ENCODE results near the gene LRGUK.
"Not testable (repeated sequence)": the region's sequence is repeated elsewhere in the genome, so short reads cannot be mapped to it uniquely, and the experiment has no call there.

The LRGUK gene, protein sequence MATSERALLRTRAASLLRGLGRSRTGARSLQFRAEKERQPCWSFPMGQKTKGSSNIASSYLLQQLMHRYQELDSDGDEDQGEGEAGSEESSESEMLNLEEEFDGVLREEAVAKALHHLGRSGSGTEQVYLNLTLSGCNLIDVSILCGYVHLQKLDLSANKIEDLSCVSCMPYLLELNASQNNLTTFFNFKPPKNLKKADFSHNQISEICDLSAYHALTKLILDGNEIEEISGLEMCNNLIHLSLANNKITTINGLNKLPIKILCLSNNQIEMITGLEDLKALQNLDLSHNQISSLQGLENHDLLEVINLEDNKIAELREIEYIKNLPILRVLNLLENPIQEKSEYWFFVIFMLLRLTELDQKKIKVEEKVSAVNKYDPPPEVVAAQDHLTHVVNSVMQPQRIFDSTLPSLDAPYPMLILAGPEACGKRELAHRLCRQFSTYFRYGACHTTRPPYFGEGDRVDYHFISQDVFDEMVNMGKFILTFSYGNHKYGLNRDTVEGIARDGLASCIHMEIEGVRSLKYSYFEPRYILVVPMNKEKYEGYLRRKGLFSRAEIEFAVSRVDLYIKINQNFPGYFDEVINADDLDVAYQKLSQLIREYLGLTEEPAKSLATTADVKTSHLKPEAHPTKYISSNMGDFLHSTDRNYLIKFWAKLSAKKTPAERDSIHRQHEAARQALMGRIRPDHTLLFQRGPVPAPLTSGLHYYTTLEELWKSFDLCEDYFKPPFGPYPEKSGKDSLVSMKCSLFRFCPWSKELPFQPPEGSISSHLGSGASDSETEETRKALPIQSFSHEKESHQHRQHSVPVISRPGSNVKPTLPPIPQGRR

DNA sequence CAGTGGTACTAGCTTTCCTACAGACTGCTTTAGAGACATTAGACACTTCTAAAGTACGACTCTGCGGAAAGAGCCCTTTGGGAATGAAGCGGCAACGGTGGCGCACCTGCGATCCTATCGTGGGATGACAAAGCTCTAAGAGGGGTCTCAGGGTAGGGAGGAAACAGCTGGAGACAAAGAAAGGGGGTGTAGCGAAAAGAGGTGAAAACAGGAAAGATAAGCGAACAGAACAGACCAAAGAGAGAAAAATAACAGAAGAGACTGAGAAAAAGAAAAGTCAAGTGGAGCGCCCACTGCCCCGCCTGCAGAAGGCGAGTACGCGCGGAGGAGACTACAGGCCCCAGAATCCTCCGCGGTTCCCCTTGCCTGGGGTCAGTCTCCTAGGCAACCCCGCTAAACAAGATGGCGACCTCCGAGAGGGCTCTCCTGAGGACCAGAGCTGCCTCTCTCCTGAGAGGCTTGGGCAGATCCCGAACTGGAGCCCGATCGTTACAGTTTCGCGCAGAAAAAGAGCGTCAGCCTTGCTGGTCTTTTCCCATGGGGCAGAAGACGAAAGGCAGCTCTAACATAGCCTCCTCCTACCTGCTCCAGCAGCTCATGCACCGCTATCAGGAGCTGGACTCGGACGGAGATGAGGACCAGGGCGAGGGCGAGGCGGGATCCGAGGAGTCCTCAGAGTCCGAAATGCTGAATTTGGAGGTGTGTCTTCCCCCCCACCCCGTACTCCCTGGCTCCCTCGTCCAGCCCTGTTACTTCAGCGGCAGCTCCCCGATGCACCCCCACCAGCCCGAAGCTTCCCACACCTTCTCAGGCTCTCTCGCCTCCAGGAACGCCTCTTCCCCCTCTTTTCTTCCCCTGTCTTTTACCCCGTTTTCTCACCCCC is at the start of gene LRGUK:
TSS of gene LRGUK (plus strand) at position 375 of the 883 bp plus-strand sequence. CDS start at position 403, 28 bp downstream.
- DNase-seq = peak; percentile 64

DNA sequence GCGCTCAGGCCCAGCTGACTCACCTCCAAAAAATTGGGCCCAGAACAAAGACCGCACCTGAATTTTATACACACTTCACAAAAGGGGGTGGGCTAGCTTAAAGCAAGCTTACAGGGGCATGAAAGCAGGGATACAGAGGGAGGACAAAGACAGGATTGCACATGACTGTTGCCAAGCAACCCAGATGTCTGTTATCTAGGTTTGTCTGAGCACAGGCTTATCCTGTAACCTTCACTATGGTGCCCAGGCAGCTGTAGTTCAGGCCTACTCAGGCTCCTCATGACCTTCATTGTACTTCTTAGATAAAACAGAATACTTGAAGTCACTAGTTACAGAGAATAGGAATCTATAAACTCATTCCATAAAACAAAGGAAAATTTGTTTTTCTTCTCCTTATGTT is 49.6 kb upstream of the LRGUK start:
- not testable (repeated sequence) for DNase-seq

DNA sequence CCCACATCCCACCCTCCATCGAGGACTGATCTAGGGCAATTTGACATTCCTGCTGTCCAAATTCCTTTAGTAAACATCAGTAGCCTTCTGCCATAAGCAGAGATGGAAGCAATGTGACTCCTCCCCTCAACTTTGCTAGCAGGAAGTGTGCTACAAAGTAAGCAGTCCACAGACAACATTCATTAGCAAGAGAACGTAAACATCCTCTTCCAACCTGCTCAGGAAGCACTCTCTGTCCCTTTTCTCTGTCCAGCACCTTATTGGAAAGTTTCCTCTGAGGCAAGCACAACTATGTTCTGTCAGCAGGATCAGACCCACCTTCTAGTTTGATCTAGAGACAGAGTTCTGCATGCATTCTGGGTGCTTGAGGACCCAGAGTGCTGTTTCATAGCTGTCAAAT is 48.1 kb upstream of the LRGUK start:
- no peak for DNase-seq

DNA sequence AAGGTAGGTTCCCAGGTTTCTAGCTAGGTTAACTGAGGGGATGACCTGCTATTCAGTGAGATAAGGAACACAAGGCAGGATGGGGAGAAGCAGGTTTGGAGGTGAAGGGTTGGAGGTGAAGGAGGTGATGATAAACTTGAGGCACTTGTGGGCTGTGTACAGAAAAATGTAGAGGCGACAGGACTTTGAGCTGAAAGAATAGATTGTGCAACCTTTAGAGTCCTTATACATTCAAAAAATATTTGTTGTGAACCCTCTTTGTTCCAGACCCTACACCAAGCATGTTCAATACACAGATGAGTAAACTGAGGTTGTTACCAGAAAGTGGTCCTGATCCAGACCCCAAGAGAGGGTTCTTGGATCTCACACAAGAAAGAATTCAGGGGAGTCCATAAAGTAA is 45.4 kb upstream of the LRGUK start:
- DNase-seq = no peak

DNA sequence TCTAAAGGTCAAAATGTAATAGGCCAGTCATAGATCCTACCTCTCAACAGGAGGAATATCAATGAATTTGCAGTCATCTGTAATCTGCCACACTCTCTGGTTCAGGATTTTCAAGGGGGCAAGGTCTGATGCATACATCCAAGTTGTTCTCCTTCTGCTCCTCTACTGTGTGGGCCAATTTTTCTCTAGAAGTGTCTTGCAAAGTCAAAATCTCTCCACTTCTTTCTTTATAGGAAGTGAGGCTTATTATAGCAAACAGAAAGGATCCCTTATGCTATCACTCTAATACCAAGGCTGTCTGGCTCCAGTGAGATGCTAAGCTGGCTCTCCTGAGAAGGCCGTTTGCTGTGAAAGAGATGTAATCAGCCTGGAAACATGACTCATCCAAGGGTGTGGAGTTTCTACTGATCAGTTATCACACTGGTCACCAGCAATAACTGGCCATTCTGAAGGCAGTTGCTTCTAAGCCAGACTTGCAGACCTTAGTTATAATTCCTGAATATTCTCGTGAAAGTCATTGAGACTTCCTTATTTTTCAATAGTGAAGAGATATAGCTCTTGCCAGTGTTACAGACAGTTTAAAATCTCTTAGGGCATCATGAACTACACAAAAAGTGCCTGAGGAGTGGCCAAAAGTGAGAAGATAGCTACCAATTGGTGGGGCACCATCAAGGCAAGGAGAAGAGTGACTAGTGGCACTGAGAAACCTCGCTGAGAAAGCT is 43.2 kb upstream of the LRGUK start:
- DNase-seq = no peak

DNA sequence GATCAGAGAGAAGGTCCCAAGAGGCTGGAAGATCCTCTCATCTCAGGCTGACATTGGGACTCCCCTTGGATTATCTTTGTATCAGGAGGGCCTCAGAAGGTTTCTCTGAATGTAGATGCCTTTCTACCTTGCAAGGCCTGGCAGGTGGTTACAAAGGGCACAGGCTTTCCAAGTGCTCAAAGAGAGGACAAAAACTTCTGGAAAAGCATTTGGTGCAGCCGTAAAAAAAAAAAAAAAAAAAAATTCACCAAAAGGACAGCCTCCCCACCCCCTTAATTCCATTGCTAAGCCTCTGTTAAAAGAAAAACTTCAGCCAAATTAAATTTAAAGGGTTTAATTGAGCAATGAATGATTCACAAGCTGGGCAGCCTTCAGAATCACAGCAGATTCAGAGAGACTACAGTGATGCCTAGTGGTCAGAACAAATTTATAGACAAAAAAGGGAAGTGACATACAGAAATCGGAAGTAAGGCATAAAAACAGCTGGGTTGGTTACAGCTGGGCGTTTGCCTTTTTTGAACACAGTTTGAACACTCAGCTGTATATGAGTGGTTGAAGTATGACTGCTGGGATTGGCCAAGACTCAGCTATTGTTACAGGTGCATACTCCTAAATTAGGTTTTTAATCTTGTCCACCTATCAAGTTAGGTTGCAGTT is 42.5 kb upstream of the LRGUK start:
- DNase-seq = no peak

DNA sequence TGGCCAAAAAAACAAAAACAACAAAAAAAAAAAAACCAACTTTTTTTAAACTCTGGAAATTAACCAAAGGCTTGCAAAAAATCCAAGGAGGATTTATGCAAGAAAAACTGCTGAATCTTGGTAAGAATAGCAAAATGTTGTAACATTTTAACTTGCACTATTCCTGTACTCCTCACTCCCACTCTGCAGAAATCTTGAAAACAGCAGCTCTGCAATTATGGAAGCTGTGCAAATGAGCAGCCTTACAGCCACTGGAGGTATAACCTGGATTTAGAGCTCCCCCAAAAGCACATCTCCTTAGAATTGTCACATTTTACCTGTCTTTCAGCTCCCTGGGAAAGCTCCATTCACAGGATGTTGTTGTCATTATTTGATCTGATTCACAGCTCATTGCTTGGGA is 41.8 kb upstream of the LRGUK start:
- DNase-seq = no peak

DNA sequence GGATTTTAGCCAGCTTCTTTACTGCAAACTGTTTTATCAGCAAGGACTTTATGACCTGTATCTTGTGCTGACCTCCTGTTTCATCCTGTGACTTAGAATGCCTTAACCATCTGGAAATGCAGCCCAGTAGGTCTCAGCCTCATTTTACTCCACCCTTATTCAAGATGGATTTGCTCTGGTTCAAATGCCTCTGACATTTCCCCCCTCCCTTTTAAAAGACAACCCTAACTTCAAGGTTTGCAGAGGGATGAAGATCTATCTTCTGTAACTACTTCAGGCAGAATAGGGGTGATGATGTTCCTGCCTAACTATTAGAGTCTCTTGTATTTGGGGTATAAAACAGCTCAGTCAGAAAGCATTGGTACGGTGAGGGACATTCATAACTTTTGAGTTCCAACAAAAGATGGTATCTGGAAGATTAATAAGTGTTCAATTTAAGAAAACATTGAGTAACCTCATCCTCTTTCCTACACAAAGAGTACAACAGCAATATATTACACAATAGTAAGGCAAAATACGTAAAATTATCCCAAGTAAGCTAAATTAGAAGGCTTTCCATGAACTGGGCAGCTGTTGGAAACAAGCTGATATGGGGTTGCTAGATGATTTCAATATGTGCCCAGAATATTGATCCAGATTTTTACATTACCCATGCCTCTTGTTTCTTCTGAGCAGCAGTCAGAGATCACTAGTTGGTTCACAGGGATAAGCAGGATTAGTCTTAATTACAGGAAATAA is 40.0 kb upstream of the LRGUK start:
- no peak for DNase-seq

DNA sequence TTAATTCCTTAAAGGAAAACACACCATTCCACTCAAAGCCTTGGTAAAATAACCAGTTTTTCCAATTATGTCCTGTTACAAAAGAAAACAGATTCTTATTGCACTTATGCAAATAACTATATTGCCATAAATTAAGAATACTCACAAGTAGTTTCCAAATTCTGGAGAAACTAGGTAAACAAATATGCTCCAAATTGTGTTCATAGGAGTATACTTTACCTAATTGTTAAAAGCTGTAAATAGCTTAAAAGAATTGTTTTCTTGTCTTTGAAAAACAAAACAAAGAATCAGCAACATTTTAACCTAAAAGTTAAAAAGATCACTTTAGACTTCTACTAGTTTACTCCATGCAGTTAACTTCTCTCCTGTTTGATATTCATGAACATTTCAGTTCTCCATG is 38.9 kb upstream of the LRGUK start:
- DNase-seq = no peak

DNA sequence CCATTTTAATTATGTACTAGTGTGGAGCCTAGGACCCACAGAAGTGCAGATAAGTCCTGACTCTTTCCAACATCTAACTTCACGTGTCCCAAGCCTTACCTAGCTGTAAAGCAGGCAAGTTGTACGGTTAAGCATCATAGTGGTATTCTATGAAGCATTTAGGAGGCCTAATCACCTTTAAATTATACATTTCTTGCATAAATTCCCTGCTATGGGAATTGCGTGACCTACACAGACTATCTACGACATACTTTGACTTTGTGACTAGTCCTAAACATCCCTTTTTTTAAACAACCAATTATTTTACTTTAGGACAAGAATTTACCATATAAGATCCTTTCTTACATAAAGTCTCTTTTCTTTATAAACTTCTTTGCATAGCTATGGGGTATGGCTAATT is 37.7 kb upstream of the LRGUK start:
- no peak for DNase-seq

DNA sequence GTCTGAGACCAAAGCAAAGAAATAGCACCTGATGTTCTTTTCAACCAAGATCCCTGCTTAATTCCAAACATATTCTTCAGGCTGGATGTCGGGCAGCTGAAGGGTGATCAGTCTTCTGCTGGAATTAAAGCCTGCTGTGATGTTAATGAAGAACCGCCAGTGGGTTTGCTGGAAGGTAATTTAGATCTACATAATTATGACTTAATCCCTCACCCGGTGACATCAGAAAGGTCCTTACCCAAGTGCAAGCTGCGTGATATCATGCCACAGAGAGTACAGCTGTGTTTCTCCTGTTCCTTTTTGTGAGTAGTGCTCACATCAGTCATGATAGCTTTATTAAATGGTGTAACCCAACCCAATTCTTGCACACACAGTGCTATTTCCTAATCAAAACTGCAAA is 29.1 kb upstream of the LRGUK start:
- DNase-seq = no peak

DNA sequence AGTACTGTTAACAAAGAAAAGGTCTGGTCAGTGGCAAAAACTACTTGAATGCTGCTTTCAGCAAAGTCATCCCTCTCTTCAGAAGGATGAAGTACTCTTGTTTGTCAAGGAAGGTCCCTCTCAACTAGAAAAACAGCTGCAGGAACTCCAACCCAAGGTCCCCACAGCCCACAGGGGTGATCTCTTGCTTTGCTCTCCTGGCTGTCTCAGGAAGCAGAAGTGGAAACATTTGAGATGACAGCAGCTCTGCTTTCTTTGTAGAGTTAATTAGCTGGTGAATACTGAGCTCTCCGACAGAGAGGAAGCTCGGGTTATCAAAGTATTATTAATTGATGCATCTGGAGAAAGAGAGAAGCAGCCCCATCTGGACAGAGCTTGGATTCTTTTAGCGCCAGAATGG is 25.4 kb upstream of the LRGUK start:
- no peak for DNase-seq

DNA sequence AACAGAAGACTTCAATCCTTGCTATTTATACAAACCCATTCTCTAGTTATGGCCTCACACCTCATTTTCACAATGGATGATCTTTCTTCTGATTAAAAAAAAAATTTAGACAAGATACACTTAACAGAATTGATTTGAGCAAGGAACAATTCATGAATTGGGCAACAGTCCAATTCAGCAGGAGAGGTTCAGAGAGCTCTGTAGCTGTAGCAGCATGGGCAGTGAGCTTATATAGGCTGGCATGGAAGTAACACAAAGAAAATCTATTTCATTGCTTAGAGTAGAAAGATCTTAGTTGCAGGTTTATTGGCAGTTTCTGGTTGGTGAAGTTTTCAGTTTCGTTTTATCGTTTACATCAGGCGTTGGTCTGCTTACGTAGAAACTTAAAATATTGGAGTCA is 23.0 kb upstream of the LRGUK start:
- DNase-seq = no peak

DNA sequence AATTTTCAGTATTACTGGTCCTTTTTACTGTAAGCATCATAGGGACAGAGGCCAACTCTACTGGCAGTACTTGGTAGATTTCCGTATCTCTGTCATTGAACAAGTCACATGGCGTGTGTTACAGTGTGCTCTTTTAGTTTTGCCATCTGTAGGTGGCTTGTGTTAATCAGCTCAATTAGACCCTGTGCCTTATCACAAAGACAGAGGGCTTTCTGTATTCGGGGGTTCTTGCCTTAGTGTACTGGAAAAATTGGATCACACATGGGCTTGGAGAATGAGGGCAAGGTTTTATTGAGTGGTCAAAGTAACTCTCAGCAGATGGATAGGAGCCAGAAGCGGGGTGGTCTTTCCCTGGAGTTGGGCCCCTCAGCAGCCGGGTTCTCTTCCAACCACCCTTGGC is 21.3 kb upstream of the LRGUK start:
- no peak for DNase-seq

DNA sequence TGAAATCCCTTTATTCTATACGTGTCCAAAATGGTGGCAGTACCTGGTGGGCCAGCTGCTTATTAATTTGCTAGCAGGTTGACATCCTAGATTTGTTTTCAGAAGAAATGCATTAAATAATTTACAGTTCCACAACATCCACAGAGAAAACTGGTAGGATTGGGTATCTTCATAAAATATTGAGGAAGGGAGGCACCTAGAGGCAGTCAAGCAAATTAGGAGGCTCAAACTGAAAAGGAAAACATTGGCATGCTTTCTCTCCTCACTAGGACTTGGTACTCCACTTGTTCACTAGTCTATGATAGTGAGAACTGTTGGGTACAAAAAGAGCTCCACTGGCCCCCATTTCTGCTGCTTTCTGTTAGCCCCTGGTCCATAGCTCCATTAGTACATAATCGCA is 18.3 kb upstream of the LRGUK start:
- no peak for DNase-seq

DNA sequence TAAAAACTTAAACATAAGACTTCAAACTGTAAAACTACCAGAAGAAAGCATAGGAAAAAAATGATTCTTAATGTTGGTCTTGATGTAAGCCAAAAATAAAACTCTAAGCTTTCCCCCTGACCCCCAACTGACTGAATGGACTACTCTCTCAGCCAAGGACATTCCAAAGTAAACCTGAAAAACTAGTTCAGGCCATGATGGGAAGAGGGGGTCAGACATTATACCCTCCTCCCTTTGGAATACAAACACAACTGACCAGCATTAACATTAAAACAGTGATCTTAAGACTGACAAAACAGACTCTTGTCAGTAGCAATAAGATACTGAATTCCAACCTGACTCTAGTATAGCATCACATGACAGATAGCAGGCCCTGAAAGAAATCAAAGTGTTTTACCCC is 13.5 kb upstream of the LRGUK start:
- DNase-seq = no peak

DNA sequence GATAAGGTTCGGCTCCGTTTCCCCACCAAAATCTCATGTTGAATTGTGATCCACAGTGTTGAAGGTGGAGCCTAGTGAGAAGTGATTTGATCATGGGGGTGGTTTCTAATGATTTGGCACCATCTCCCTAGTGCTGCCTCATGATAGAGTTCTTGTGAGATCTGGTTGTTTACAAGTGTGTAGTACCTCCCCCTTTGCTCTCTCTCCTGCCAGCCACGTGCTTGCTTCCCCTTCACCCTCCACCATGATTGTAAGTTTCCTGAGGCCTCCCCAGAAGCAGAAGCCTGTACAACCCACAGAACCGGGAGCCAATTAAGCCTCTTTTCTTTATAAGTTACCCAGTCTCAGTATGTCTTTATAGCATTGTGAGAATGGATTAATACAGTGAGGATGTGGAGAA is 12.1 kb upstream of the LRGUK start:
- DNase-seq = no peak

DNA sequence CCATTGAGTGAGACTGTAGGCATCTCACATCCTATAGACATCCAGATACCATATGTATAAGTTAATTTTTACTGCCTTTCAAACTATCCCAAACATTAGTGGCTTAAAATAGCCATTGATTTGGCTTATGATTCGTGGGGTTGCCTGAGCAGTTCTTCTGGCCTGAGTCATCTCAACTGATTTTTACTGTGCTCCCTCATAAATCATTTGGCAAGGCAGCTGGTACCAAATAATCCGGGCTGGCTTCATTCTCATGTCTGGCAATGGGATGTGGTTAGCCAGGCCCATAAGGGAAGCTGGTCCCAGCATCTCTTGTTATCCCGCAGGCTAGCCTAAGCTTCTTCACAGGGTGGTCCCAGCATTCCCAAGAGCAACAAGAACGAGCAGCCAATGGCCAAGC is 6.7 kb upstream of the LRGUK start:
- no peak for DNase-seq

DNA sequence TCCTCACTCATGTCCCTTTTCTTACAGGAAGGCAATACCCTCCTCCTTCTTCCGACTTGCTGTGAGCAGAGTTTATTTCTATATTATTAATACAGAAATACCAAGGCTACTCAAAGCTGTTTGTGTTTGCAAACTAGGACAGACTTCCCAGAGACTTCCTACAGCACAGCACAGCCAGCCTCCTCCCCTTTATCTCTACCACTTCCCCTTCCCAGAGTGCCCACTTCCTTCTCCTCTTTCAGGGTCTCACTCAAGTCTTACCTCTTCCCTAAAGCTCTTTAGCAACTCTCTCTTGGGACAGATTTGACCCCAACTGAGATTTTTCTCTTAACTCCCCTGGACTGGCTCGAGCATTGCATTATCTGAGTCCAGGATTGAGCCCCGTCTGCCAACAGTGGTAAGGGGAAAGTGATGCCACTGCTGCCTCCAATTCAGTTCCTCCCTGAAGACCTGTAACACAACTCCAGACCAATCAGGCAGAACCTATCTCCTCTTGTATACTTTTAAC is 5.5 kb upstream of the LRGUK start:
- no peak for DNase-seq

DNA sequence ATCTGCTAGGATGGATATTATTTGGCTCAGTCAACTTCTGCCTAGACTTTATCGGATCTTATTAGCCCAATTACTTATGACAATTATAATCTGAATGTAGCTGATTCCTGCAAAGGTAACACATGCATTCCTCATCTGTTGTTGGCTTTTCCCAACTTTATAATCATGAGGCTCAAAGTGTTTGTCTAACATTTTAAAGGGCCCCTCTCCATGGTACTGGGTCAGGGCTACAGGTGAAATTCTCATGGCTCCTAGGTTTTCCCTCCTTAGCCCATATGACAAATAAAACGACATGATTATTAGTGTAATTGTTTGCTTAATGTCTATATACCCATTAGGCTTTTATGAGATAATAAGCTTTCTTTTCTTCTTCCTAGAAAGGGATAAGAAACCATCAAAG is 4.2 kb upstream of the LRGUK start:
- no peak for DNase-seq

DNA sequence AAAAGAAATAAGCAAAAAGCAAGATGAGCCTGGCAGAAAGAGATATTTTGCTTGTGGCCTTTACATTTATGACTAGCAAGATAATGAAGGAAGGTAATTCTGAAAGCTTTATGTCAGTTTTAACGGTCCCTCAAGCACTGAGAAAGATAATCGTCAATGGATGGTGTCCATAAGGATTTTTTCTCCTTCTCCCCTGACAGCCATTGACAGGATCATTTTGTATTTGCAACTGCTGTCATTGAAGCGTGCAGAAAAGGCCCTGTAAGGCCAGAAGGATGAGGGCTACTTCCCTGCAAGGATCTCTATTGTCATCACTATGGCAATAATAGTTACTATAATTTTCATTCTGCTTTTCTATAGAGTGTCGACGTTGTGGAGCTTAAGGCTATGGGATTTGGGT is 994 bp upstream of the LRGUK start:
- no peak for DNase-seq
